Mesothelial cell of epicardium (in vitro differentiated cells): ENCODE results near the gene PTPN1. TPM values are rescaled to one million over a fixed set of nuclear protein-coding genes. Genes with fewer than 3 reads are reported as not detected.

Experiments
- DNase-seq, 2 experiments: peaks; one replicate each; pipeline ENCODE4 v3.0.0; 2021; ENCODE audit warnings: low spot score in 2 of 2; ENCODE audit not compliant: unreplicated experiment in 2 of 2
- H3K27ac Mint-ChIP-seq: 2 replicates; pipeline ENCODE4 v1.8.0; 2021; ENCODE audit warnings: mixed read lengths
- H3K27me3 Mint-ChIP-seq: 2 replicates; pipeline ENCODE4 v1.8.0; 2021; ENCODE audit warnings: low read depth, mixed read lengths
- H3K36me3 Mint-ChIP-seq: 2 replicates; pipeline ENCODE4 v1.8.0; 2021; ENCODE audit warnings: mixed read lengths
- H3K4me1 Mint-ChIP-seq: 2 replicates; pipeline ENCODE4 v1.8.0; 2021; ENCODE audit warnings: mixed read lengths
- H3K4me3 Mint-ChIP-seq: 2 replicates; pipeline ENCODE4 v1.8.0; 2021; ENCODE audit warnings: mild to moderate bottlenecking, moderate library complexity, mixed read lengths
- H3K9me3 Mint-ChIP-seq: 2 replicates; pipeline ENCODE4 v1.8.0; 2021; ENCODE audit warnings: mixed read lengths
- total RNA-seq: library from RNA; stranded (reverse); gene quantifications from 3 replicates; pipeline ENCODE4 v1.2.1, GENCODE V29; 2021
- TF ChIP-seq, protein P1 (sequence below): fragments of 200-600 bp; sonication (generic); IDR thresholded peaks from one replicate; pipeline ENCODE4 v1.5.0; 2021; ENCODE audit warnings: antibody characterized with exemption; ENCODE audit not compliant: unreplicated experiment

PTPN1 gene
- total RNA-seq, 1 donor from 2014 or later = 27.7 TPM

DNA sequence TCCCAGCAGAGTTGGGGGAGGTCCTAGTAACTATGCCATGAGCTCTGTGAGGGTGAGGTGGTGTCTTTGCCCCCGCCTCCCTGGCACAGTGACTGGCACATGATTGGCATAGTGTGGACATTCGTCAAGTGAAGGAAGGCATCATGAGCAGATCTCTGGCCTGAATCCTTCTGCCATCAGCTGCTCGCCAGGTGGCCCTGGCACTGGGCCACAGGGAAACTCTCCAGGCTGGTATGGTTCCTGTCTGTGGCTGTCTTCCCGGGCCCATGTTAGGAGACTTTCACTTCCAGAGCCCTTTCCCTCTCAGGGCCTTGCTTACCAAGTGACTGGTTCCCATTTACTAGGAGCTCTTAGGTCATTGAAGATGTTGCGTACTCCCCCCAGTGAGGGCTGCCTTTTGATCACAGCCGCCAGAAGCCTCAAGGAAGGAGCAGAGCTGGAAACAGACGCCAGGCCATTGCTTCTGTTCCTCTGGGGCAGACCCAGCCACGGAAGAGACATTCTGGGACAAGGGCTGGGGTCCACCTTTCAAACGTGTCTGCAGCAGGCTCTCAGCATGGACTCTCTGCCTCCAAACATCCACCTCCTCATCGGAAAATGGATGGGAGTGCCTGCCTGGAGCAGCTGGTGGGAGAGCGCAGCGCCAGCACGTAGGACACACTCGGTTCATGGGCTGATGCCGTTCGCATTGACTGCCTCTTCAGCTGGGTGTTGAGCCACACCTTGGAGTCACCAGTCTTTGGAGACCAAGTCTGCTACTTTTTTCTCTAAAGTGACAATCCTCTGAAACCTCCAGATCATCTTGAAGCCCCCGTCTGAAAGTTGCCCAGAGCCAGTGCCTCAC lies 67.2 kb downstream of the PTPN1 start:
- Mint-ChIP-seq H3K4me3 (no peak overlapping the region), H3K4me1 (peaks cover 10% of the 10 kb centered on the region), H3K36me3 (peaks cover 34% of the 10 kb centered on the region), H3K27me3 (no peaks in the 10 kb centered on the region), H3K27ac (no peak overlapping the region), H3K9me3 (no peaks in the 10 kb centered on the region)
- TF ChIP-seq, protein P1, sequence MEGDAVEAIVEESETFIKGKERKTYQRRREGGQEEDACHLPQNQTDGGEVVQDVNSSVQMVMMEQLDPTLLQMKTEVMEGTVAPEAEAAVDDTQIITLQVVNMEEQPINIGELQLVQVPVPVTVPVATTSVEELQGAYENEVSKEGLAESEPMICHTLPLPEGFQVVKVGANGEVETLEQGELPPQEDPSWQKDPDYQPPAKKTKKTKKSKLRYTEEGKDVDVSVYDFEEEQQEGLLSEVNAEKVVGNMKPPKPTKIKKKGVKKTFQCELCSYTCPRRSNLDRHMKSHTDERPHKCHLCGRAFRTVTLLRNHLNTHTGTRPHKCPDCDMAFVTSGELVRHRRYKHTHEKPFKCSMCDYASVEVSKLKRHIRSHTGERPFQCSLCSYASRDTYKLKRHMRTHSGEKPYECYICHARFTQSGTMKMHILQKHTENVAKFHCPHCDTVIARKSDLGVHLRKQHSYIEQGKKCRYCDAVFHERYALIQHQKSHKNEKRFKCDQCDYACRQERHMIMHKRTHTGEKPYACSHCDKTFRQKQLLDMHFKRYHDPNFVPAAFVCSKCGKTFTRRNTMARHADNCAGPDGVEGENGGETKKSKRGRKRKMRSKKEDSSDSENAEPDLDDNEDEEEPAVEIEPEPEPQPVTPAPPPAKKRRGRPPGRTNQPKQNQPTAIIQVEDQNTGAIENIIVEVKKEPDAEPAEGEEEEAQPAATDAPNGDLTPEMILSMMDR = no peak
- no peak for DNase-seq

DNA sequence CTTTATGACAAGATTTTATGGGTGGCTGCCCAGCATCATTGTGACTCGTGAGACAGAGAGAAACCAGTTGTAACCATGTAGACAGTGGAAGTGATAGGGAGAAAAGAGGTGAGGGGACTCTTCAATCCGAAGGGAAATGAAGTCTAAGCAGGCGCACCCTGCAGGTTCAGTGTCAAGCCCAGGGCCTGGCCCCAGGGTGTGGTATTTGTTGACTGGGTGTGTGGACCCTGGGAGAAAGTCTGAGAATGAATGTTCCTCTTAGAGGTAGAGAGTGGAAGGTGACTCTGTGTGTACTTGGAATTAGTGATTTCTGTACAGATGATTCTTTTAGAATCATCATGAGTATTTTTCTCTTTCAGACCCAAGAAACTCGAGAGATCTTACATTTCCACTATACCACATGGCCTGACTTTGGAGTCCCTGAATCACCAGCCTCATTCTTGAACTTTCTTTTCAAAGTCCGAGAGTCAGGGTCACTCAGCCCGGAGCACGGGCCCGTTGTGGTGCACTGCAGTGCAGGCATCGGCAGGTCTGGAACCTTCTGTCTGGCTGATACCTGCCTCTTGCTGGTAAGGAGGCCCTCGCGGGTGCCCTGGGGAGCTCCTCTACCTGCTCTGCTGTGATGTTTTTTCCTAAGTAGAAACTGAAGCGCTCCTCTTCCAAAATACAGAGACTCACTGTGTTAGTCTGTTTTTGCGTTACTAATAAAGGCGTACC lies 68.0 kb downstream of the PTPN1 start:
- TF ChIP-seq, protein P1 = no peak
- H3K9me3 Mint-ChIP-seq = no peaks in the 10 kb centered on the region
- H3K4me3 Mint-ChIP-seq = no peak overlapping the region
- H3K4me1 Mint-ChIP-seq = peaks cover 3% of the 10 kb centered on the region
- H3K36me3 Mint-ChIP-seq = peaks cover 34% of the 10 kb centered on the region
- no peaks in the 10 kb centered on the region for H3K27me3 Mint-ChIP-seq
- DNase-seq = no peak
- no peak overlapping the region for H3K27ac Mint-ChIP-seq

DNA sequence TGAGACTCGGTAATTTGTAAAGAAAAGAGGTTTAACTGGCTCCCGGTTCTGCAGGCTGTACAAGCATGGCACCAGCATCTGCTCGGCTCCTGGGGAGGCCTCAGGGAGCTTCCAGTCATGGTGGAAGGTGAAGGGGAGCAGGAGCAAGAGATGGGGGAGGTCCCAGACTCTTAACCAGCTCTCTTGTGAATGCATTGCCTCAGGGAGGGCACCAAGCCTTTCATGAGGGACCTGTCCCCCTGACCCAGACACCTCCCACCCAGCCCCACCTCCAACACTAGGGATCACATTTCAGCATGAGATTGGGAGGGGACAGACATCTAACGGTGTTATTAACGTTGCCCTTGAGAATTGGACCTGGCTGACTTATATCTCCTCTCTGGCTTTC lies 68.6 kb downstream of the PTPN1 start:
- DNase-seq = no peak
- H3K27ac Mint-ChIP-seq = no peak overlapping the region
- no peaks in the 10 kb centered on the region for H3K27me3 Mint-ChIP-seq
- no peaks in the 10 kb centered on the region for H3K9me3 Mint-ChIP-seq
- H3K4me3 Mint-ChIP-seq = no peak overlapping the region
- peaks cover 34% of the 10 kb centered on the region for H3K36me3 Mint-ChIP-seq
- TF ChIP-seq, protein P1 = no peak
- H3K4me1 Mint-ChIP-seq = no peaks in the 10 kb centered on the region

- no peaks in the 10 kb centered on the region for H3K27me3 Mint-ChIP-seq
- peaks cover 32% of the 10 kb centered on the region for H3K36me3 Mint-ChIP-seq
- no peak for DNase-seq
- H3K4me3 Mint-ChIP-seq = no peak overlapping the region
- H3K27ac Mint-ChIP-seq = no peak overlapping the region
- TF ChIP-seq, protein P1 = no peak
- no peaks in the 10 kb centered on the region for H3K9me3 Mint-ChIP-seq
- no peaks in the 10 kb centered on the region for H3K4me1 Mint-ChIP-seq
Measured at GRCh38 chr20:50579511-50579910, 69.3 kb downstream of the PTPN1 start.

DNA sequence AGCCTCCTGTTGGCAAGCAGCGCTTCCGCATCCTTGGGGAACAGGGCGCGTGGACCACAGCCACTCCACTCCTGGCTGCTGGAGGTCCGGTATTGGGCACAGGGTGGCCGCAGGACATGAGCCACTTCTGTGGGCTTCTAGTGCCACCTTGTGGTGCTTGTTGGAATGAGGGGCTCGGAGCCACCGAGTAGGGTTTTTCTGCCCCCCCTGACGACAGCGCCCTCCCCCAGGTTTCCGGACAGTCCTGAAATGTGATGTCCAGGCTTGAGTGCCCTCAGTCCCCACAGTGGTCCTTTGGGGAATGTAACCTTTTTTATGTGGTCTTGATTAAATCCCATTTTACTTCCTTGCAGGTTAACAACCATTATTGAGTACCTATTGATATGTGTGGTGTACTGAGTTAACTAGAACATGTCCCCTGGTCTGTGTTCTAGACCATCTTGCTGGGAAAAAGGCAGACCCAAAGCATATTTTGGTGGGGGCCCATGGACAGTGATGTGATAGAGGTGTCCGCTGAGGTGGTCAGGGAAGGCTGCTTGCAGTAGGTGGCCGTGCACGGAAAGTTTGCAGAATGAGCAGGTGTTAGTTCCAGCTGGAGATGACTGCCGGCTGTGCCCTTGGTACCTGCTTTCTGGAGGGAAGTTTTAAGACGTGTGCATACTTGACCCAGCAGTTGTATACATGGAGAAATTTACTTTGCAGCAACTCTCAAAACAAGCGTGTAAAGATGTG lies 70.0 kb downstream of the PTPN1 start:
- TF ChIP-seq, protein P1 = peak; percentile 74

More for the DNA sequence above, 70.0 kb downstream of the PTPN1 start:
- DNase-seq = peak in 1 of 2 experiments; percentile 67
- Mint-ChIP-seq H3K4me1 (no peaks in the 10 kb centered on the region), H3K9me3 (no peaks in the 10 kb centered on the region), H3K36me3 (peaks cover 32% of the 10 kb centered on the region), H3K27me3 (no peaks in the 10 kb centered on the region), H3K4me3 (no peak overlapping the region), H3K27ac (no peak overlapping the region)
